HG03521 (cell line): ENCODE data around the gene SYNJ2.

Source experiments
- ATAC-seq: cut with Tn5 transposase; IDR thresholded peaks from one replicate; pipeline ENCODE4 v1.9.1; 2021; ENCODE audit warnings: mild to moderate bottlenecking, moderate library complexity; ENCODE audit not compliant: unreplicated experiment

SYNJ2 gene

GRCh38 chr6:158011980-158012566, 30.4 kb downstream of the SYNJ2 start:
- no peak for ATAC-seq

- ATAC-seq, result no peak
Observed at GRCh38 chr6:158013904-158014504, 32.3 kb downstream of the SYNJ2 start.

GRCh38 chr6:158014505-158015187, 33.0 kb downstream of the SYNJ2 start:
- ATAC-seq, result no peak

GRCh38 chr6:158015188-158015506, 33.5 kb downstream of the SYNJ2 start:
- ATAC-seq, result no peak

- no peak for ATAC-seq
Observed at GRCh38 chr6:158016571-158017383, 35.1 kb downstream of the SYNJ2 start.

- ATAC-seq, result no peak
Observed at GRCh38 chr6:158017621-158018040, 36.0 kb downstream of the SYNJ2 start.

- no peak for ATAC-seq
Observed at GRCh38 chr6:158018041-158018771, 36.5 kb downstream of the SYNJ2 start.

GRCh38 chr6:158018851-158019361, 37.2 kb downstream of the SYNJ2 start:
- no peak for ATAC-seq

GRCh38 chr6:158019416-158019815, 37.8 kb downstream of the SYNJ2 start:
- ATAC-seq, result no peak

GRCh38 chr6:158020272-158020711, 38.6 kb downstream of the SYNJ2 start:
- ATAC-seq, result no peak

- ATAC-seq, result no peak
Observed at GRCh38 chr6:158020811-158021210, 39.1 kb downstream of the SYNJ2 start.

GRCh38 chr6:158021376-158021775, 39.7 kb downstream of the SYNJ2 start:
- ATAC-seq, result no peak

- no peak for ATAC-seq
Observed at GRCh38 chr6:158021814-158022748, 40.4 kb downstream of the SYNJ2 start.

- ATAC-seq, result no peak
Observed at GRCh38 chr6:158022749-158023596, 41.3 kb downstream of the SYNJ2 start.

- ATAC-seq, result no peak
Observed at GRCh38 chr6:158023597-158023939, 41.9 kb downstream of the SYNJ2 start.

GRCh38 chr6:158024566-158025297, 43.1 kb downstream of the SYNJ2 start:
- no peak for ATAC-seq

GRCh38 chr6:158026054-158026900, 44.6 kb downstream of the SYNJ2 start:
- ATAC-seq, result peak; percentile 84
